SK-N-SH treated with all-trans-retinoic acid at 6 μM for 48 hours (cell line): ENCODE results near the gene HYAL3.

Source experiments
- ESRRG ChIP-seq: fragments of 250-450 bp; sonication (Bioruptor Pico); IDR thresholded peaks from 2 replicates; pipeline ENCODE4 v1.6.1; 2021; ENCODE audit warnings: mild to moderate bottlenecking
- GLIS3 ChIP-seq: fragments of 250-450 bp; sonication (Bioruptor Pico); IDR thresholded peaks from 2 replicates; pipeline ENCODE4 v1.5.0; 2020; ENCODE audit warnings: mild to moderate bottlenecking, moderate library complexity
- RARB ChIP-seq: fragments of 250-450 bp; sonication (Bioruptor Pico); IDR thresholded peaks from 2 replicates; pipeline ENCODE4 v1.8.0; 2021; ENCODE audit warnings: mild to moderate bottlenecking, moderate library complexity
- SNAI2 ChIP-seq: fragments of 250-450 bp; sonication (Bioruptor Pico); IDR thresholded peaks from 2 replicates; pipeline ENCODE4 v1.5.0; 2020; ENCODE audit warnings: mild to moderate bottlenecking, moderate library complexity
- TCF4 ChIP-seq: fragments of 250-450 bp; sonication (Bioruptor Pico); IDR thresholded peaks from 2 replicates; pipeline ENCODE4 v1.8.0; 2021; ENCODE audit warnings: mild to moderate bottlenecking, moderate library complexity, borderline replicate concordance
- TOX ChIP-seq: fragments of 250-450 bp; sonication (Bioruptor Pico); IDR thresholded peaks from 2 replicates; pipeline ENCODE4 v1.8.0; 2021; ENCODE audit warnings: mild to moderate bottlenecking, moderate library complexity, borderline replicate concordance
- ZFP30 ChIP-seq: fragments of 450-650 bp; formaldehyde crosslinking; IDR thresholded peaks from 2 replicates; pipeline ENCODE4 v1.5.0; 2022; ENCODE audit warnings: mild to moderate bottlenecking, moderate library complexity
- ZNF70 ChIP-seq: fragments of 450-650 bp; formaldehyde crosslinking; IDR thresholded peaks from 2 replicates; pipeline ENCODE4 v1.5.0; 2020; ENCODE audit warnings: mild to moderate bottlenecking, moderate library complexity
- ZNF8 ChIP-seq: fragments of 450-650 bp; formaldehyde crosslinking; IDR thresholded peaks from 2 replicates; pipeline ENCODE4 v1.5.0; 2020; ENCODE audit warnings: mild to moderate bottlenecking, moderate library complexity
- TF ChIP-seq, protein P1 (sequence below): fragments of 250-450 bp; sonication (Bioruptor Pico); IDR thresholded peaks from 2 replicates; pipeline ENCODE4 v1.5.1; 2021; ENCODE audit warnings: mild to moderate bottlenecking, moderate library complexity
- TF ChIP-seq, protein P2 (sequence below): fragments of 250-450 bp; sonication (Bioruptor Pico); IDR thresholded peaks from 2 replicates; pipeline ENCODE4 v1.5.0; 2020; ENCODE audit warnings: mild to moderate bottlenecking, moderate library complexity
- TF ChIP-seq, protein P3 (sequence below): fragments of 250-450 bp; sonication (Bioruptor Pico); IDR thresholded peaks from 2 replicates; pipeline ENCODE4 v1.5.1; 2020; ENCODE audit warnings: low read depth, mild to moderate bottlenecking, moderate library complexity
- TF ChIP-seq, protein P4 (sequence below): fragments of 250-450 bp; sonication (Bioruptor Pico); IDR thresholded peaks from 2 replicates; pipeline ENCODE4 v1.8.0; 2021; ENCODE audit warnings: low read depth, mild to moderate bottlenecking, moderate library complexity, borderline replicate concordance

DNA sequence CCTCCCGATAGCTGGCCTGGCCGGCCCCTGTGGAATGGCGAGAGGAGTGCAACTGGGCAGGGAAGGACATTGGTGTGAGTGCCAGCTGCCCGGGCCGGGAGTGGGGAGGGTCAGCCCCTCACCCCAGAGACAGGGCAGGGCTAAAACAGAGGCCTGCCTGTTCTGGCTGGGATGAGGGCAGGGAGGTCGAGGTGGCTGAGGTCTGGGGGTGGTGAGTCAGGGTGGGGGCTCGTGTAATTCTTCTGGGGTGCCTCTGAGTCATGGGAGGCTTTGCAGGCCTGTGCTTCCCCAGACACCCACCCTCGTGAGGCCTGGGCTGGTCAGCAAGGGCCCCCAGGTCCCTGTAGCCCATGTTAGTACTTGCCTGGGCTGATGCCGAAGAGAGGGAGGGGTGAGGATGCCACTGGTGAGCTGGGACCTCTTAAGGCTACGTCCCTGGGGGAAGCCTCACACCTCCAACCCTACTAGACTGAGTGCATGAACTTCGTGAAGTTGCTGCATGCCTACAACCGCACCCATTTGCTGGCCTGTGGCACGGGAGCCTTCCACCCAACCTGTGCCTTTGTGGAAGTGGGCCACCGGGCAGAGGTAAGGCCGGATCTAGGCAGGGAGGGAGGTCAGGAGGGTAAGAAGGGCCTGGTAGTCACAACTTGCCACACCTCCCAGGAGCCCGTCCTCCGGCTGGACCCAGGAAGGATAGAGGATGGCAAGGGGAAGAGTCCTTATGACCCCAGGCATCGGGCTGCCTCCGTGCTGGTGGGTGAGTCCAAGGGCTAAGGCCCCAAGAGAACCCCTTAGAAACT is 28.6 kb downstream of the HYAL3 start:
- TF ChIP-seq TCF4 (CRISPR knock-in tag) (no peak), TOX (CRISPR knock-in tag) (no peak), ZNF8 (CRISPR knock-in tag) (no peak), RARB (CRISPR knock-in tag) (no peak), SNAI2 (CRISPR knock-in tag) (no peak), ZNF70 (no peak), GLIS3 (CRISPR knock-in tag) (no peak), ZFP30 (CRISPR knock-in tag) (no peak), ESRRG (CRISPR knock-in tag) (no peak)
- TF ChIP-seq, protein P1, sequence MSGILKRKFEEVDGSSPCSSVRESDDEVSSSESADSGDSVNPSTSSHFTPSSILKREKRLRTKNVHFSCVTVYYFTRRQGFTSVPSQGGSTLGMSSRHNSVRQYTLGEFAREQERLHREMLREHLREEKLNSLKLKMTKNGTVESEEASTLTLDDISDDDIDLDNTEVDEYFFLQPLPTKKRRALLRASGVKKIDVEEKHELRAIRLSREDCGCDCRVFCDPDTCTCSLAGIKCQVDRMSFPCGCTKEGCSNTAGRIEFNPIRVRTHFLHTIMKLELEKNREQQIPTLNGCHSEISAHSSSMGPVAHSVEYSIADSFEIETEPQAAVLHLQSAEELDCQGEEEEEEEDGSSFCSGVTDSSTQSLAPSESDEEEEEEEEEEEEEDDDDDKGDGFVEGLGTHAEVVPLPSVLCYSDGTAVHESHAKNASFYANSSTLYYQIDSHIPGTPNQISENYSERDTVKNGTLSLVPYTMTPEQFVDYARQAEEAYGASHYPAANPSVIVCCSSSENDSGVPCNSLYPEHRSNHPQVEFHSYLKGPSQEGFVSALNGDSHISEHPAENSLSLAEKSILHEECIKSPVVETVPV = no peak
- TF ChIP-seq, protein P2, sequence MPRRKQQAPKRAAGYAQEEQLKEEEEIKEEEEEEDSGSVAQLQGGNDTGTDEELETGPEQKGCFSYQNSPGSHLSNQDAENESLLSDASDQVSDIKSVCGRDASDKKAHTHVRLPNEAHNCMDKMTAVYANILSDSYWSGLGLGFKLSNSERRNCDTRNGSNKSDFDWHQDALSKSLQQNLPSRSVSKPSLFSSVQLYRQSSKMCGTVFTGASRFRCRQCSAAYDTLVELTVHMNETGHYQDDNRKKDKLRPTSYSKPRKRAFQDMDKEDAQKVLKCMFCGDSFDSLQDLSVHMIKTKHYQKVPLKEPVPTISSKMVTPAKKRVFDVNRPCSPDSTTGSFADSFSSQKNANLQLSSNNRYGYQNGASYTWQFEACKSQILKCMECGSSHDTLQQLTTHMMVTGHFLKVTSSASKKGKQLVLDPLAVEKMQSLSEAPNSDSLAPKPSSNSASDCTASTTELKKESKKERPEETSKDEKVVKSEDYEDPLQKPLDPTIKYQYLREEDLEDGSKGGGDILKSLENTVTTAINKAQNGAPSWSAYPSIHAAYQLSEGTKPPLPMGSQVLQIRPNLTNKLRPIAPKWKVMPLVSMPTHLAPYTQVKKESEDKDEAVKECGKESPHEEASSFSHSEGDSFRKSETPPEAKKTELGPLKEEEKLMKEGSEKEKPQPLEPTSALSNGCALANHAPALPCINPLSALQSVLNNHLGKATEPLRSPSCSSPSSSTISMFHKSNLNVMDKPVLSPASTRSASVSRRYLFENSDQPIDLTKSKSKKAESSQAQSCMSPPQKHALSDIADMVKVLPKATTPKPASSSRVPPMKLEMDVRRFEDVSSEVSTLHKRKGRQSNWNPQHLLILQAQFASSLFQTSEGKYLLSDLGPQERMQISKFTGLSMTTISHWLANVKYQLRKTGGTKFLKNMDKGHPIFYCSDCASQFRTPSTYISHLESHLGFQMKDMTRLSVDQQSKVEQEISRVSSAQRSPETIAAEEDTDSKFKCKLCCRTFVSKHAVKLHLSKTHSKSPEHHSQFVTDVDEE = no peak
- TF ChIP-seq, protein P3, sequence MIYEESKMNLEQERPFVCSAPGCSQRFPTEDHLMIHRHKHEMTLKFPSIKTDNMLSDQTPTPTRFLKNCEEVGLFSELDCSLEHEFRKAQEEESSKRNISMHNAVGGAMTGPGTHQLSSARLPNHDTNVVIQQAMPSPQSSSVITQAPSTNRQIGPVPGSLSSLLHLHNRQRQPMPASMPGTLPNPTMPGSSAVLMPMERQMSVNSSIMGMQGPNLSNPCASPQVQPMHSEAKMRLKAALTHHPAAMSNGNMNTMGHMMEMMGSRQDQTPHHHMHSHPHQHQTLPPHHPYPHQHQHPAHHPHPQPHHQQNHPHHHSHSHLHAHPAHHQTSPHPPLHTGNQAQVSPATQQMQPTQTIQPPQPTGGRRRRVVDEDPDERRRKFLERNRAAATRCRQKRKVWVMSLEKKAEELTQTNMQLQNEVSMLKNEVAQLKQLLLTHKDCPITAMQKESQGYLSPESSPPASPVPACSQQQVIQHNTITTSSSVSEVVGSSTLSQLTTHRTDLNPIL (CRISPR knock-in tag) = no peak
- TF ChIP-seq, protein P4, sequence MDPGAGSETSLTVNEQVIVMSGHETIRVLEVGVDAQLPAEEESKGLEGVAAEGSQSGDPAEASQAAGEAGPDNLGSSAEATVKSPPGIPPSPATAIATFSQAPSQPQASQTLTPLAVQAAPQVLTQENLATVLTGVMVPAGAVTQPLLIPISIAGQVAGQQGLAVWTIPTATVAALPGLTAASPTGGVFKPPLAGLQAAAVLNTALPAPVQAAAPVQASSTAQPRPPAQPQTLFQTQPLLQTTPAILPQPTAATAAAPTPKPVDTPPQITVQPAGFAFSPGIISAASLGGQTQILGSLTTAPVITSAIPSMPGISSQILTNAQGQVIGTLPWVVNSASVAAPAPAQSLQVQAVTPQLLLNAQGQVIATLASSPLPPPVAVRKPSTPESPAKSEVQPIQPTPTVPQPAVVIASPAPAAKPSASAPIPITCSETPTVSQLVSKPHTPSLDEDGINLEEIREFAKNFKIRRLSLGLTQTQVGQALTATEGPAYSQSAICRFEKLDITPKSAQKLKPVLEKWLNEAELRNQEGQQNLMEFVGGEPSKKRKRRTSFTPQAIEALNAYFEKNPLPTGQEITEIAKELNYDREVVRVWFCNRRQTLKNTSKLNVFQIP (CRISPR knock-in tag) = no peak
